Uterine smooth muscle cell (primary cell): Measurements from ENCODE around the gene DDI2. TPM values are rescaled to one million over a fixed set of nuclear protein-coding genes. Genes with fewer than 3 reads are reported as not detected.

Experiments used
- total RNA-seq: library from RNA; depleted of rRNA; stranded (reverse); fragments of >200 nt; gene quantifications from 2 replicates; pipeline ENCODE4 v1.2.3, GENCODE V29; 2014

The DDI2 gene
- total RNA-seq: 14.1 and 14.4 TPM in 2 replicates

DNA sequence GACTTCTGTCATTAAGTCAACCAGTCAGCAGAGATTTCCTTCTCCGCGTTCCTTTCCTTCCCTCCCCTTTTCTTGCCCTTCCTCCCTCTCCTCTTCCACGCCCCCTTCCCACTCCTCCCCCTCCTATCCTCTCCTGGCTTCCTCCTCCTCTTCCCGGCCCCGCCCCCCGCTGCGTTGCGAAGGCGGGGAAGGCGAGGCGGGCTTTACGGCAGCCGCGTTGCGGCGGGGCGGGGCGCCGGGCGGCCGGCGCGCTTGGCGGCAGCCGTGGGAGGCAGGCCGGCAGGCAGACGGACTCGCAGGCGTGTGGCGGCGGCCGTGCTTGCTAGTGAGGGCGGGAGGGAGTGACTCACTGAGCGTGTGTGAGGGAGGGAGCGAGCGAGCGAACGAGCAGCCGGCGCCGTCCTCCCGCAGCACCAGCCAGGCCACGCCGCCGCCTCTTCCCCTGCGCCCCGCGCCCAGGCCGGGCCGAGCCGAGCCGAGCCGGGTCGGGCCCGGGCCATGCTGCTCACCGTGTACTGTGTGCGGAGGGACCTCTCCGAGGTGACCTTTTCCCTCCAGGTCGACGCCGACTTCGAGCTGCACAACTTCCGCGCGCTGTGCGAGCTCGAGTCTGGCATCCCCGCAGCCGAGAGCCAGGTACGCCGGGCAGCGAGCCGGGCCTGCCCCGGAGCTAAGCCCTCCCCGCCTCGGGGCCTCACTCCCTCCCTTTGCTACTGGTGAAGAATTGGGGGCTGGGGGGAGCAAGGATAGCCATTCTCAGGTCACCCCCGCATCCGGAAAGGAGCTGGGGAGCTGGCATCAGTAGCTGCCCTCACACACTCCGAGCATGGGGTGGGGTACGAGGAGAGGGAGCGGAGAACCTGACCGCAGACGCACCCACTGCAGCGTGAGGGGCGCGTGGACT is at the start of gene DDI2:
Gene DDI2, plus strand, starts transcription at position 286 of the 904 bp plus-strand sequence. Its CDS starts 213 bp downstream, at position 499.

GRCh38 chr1:15584489-15585363 is 32.5 kb upstream of the DDI2 start, which contains the start of gene AGMAT:
AGMAT (minus strand) TSS chr1:15585051; CDS start chr1:15584967, 84 bp downstream.

GRCh38 chr1:15684042-15684461 is 66.8 kb downstream of the DDI2 start, which contains the start of gene PLEKHM2:
PLEKHM2 (plus strand) TSS chr1:15684320; CDS start chr1:15684559, 239 bp downstream.

Other genes starting within 250 kb of the DDI2 start
- 36.0 and 49.6 TPM in 2 replicates for gene EFHD2, start 207.6 kb upstream of the DDI2 start, total RNA-seq
- gene CTRC, start 179.0 kb upstream of the DDI2 start, total RNA-seq: not detected in 2 replicates
- gene CELA2A, start 160.7 kb upstream of the DDI2 start, total RNA-seq: not detected in 2 replicates
- gene CELA2B, start 141.4 kb upstream of the DDI2 start, total RNA-seq: not detected in 2 replicates
- gene CASP9, start 93.2 kb upstream of the DDI2 start, total RNA-seq: 4.2 and 10.5 TPM in 2 replicates
- 12.0 and 16.0 TPM in 2 replicates for gene DNAJC16, start 90.6 kb upstream of the DDI2 start, total RNA-seq
- gene AGMAT, start 32.4 kb upstream of the DDI2 start, total RNA-seq: 1.1 and 1.8 TPM in 2 replicates
- 60.5 and 98.2 TPM in 2 replicates for gene PLEKHM2, start 66.9 kb downstream of the DDI2 start, total RNA-seq
- 0.44 and 0.62 TPM in 2 replicates for gene SLC25A34, start 118.8 kb downstream of the DDI2 start, total RNA-seq
- gene TMEM82, start 125.0 kb downstream of the DDI2 start, total RNA-seq: not detected in 2 replicates
- gene FBLIM1, start 141.3 kb downstream of the DDI2 start, total RNA-seq: 54.5 and 73.2 TPM in 2 replicates
- gene UQCRHL, start 190.2 kb downstream of the DDI2 start, total RNA-seq: 2.4 and 2.6 TPM in 2 replicates
- 20.3 and 23.6 TPM in 2 replicates for gene SPEN, start 230.2 kb downstream of the DDI2 start, total RNA-seq